DND-41 (cell line): Measurements from ENCODE around the gene TEX38.

ENCODE experiments used
- ATAC-seq: fragments of 200-7000 bp; cut with Tn5 transposase; 3 replicates; pipeline ENCODE4 v1.9.1; 2021; ENCODE audit warnings: low read depth; ENCODE audit not compliant: insufficient read depth
- DNase-seq: peaks from one replicate; pipeline ENCODE4 v3.0.0-alpha.2; 2020
- H2AFZ ChIP-seq: 2 replicates; pipeline ENCODE4 v1.6.0; 2012; ENCODE audit warnings: low read depth, low read length
- H3K27ac ChIP-seq: 2 replicates; pipeline ENCODE4 v1.5.1; 2012; ENCODE audit warnings: low read length, inconsistent platforms
- H3K27me3 ChIP-seq: fragments of 200-600 bp; sonication (generic); 2 replicates; pipeline ENCODE4 v1.6.0; 2012; ENCODE audit warnings: low read length, mild to moderate bottlenecking, inconsistent platforms; ENCODE audit not compliant: insufficient read depth, poor library complexity
- H3K36me3 ChIP-seq: 2 replicates; pipeline ENCODE4 v1.5.1; 2012; ENCODE audit warnings: low read length, inconsistent platforms; ENCODE audit not compliant: insufficient read depth
- H3K4me1 ChIP-seq: 2 replicates; pipeline ENCODE4 v1.5.1; 2012; ENCODE audit warnings: mild to moderate bottlenecking, low read length; ENCODE audit not compliant: insufficient read depth
- H3K4me2 ChIP-seq: 2 replicates; pipeline ENCODE4 v1.6.0; 2012; ENCODE audit warnings: mild to moderate bottlenecking, moderate library complexity, low read length, inconsistent platforms; ENCODE audit not compliant: insufficient read depth
- H3K4me3 ChIP-seq, 2 experiments: fragments of 200-600 bp in 1 of 2; shearing (Covaris generic) in 1 of 2; 2 replicates each; pipeline ENCODE4 v1.5.1; 2012 to 2016; ENCODE audit warnings: inconsistent platforms in 2 of 2, low read length in 2 of 2, mild to moderate bottlenecking in 2 of 2, low read depth in 1 of 2, moderate library complexity in 1 of 2
- H3K79me2 ChIP-seq: 2 replicates; pipeline ENCODE4 v1.6.0; 2012; ENCODE audit warnings: low read length, inconsistent platforms; ENCODE audit not compliant: insufficient read depth
- H3K9ac ChIP-seq: 2 replicates; pipeline ENCODE4 v1.6.0; 2012; ENCODE audit warnings: low read depth, mild to moderate bottlenecking, inconsistent platforms, low read length, moderate library complexity
- H3K9me3 ChIP-seq: 2 replicates; pipeline ENCODE4 v1.5.1; 2012; ENCODE audit warnings: low read length, moderate library complexity, mild to moderate bottlenecking, inconsistent platforms; ENCODE audit not compliant: insufficient read depth, severe bottlenecking
- H4K20me1 ChIP-seq: 2 replicates; pipeline ENCODE4 v1.6.0; 2012; ENCODE audit warnings: low read length; ENCODE audit not compliant: insufficient read depth
- CTCF ChIP-seq: IDR thresholded peaks from 2 replicates; pipeline ENCODE4 v1.5.1; 2012; ENCODE audit warnings: borderline replicate concordance, low read length, moderate library complexity, mild to moderate bottlenecking; ENCODE audit not compliant: poor library complexity, severe bottlenecking; ENCODE audit errors: extremely low read depth
- EZH2 ChIP-seq: IDR thresholded peaks from 3 replicates; pipeline ENCODE4 v1.6.1; 2012; ENCODE audit warnings: borderline replicate concordance, low read depth, mild to moderate bottlenecking, moderate library complexity, low read length, inconsistent platforms; ENCODE audit not compliant: severe bottlenecking

TEX38 gene

GRCh38 chr1:46642115-46642680 is 29.5 kb upstream of the TEX38 start:
- H3K79me2 ChIP-seq: no peaks in the 10 kb centered on the region
- no peak overlapping the region for H3K9ac ChIP-seq
- no peak overlapping the region for H3K4me3 ChIP-seq
- DNase-seq (no peak), ATAC-seq (no peak)
- H3K4me1 ChIP-seq: no peaks in the 10 kb centered on the region
- no peaks in the 10 kb centered on the region for H3K9me3 ChIP-seq
- no peak overlapping the region for H2AFZ ChIP-seq
- TF ChIP-seq EZH2 (no peak), CTCF (no peak)
- H4K20me1 ChIP-seq: no peaks in the 10 kb centered on the region
- H3K27me3 ChIP-seq: no peaks in the 10 kb centered on the region
- H3K4me2 ChIP-seq: no peak overlapping the region
- H3K27ac ChIP-seq: no peak overlapping the region
- peaks cover 6% of the 10 kb centered on the region; the same call in 1 of the 2 replicates for H3K36me3 ChIP-seq

- TF ChIP-seq CTCF (no peak), EZH2 (no peak)
- ATAC-seq (no peak), DNase-seq (no peak)
- Histone ChIP-seq H3K9ac (no peak overlapping the region), H3K4me2 (no peak overlapping the region), H3K4me1 (no peaks in the 10 kb centered on the region), H3K36me3 (peaks cover 6% of the 10 kb centered on the region; the same call in 1 of the 2 replicates), H3K79me2 (no peaks in the 10 kb centered on the region), H3K9me3 (no peaks in the 10 kb centered on the region), H3K4me3 (no peak overlapping the region), H4K20me1 (no peaks in the 10 kb centered on the region), H2AFZ (no peak overlapping the region), H3K27me3 (no peaks in the 10 kb centered on the region), H3K27ac (no peak overlapping the region)
These were observed 28.3 kb upstream of the TEX38 start for GRCh38 chr1:46643368-46643775.

GRCh38 chr1:46645815-46646214 is 25.8 kb upstream of the TEX38 start:
- peaks cover 9% of the 10 kb centered on the region for H3K9me3 ChIP-seq
- no peak overlapping the region for H3K4me3 ChIP-seq
- no peaks in the 10 kb centered on the region for H4K20me1 ChIP-seq
- no peaks in the 10 kb centered on the region for H3K79me2 ChIP-seq
- no peak overlapping the region for H3K27ac ChIP-seq
- no peaks in the 10 kb centered on the region for H3K27me3 ChIP-seq
- H3K4me1 ChIP-seq: no peaks in the 10 kb centered on the region
- ATAC-seq: no peak
- H3K36me3 ChIP-seq: peaks cover 25% of the 10 kb centered on the region; the same call in 1 of the 2 replicates
- no peak overlapping the region for H2AFZ ChIP-seq
- no peak overlapping the region for H3K4me2 ChIP-seq
- DNase-seq: no peak
- TF ChIP-seq EZH2 (no peak), CTCF (no peak)
- no peak overlapping the region for H3K9ac ChIP-seq
